IMR-90 (cell line): ENCODE data around the gene TAS2R3. TPM values are rescaled to one million over a fixed set of nuclear protein-coding genes. Genes with fewer than 3 reads are reported as not detected.

ENCODE experiments used
- ATAC-seq: fragments of 200-7000 bp; cut with Tn5 transposase; 2 replicates; pipeline ENCODE4 v1.9.1; 2020; ENCODE audit warnings: low read depth, mild to moderate bottlenecking, moderate library complexity
- BruUV-seq: library from RNA; stranded (reverse); fragments of 400-500 nt; replicated peaks from 2 replicates; lab custom pipeline; 2021; lab: Mats Ljungman, UMichigan
- CTCF ChIA-PET: fragments of 300-600 bp; formaldehyde crosslinking; extraction: SDS; loops from one replicate; lab custom pipeline; 2021; ENCODE audit warnings: antibody characterized with exemption; lab: Yijun Ruan, JAX
- POLR2A ChIA-PET: fragments of 300-600 bp; sonication (Branson Sonifier 250); formaldehyde crosslinking; loops from one replicate; lab custom pipeline; 2022; ENCODE audit warnings: antibody characterized with exemption; ENCODE audit not compliant: unreplicated experiment; lab: Charles Lee
- DNase-seq: peaks from one replicate; pipeline ENCODE4 v3.0.0; 2013
- H2AFZ ChIP-seq: replicated peaks from 2 replicates; pipeline ENCODE3; 2013; ENCODE audit warnings: low read length, mild to moderate bottlenecking; ENCODE audit not compliant: poor library complexity
- H2AK5ac ChIP-seq: 2 replicates; pipeline ENCODE4 v1.6.1; 2013; ENCODE audit warnings: low read depth, low read length, inconsistent platforms
- H2AK9ac ChIP-seq: replicated peaks from 2 replicates; pipeline ENCODE3; 2013; ENCODE audit warnings: mild to moderate bottlenecking, low read depth, low read length, moderate library complexity; ENCODE audit not compliant: poor library complexity
- H2BK120ac ChIP-seq: 2 replicates; pipeline ENCODE4 v1.6.1; 2013; ENCODE audit warnings: low read depth, low read length, inconsistent platforms
- H2BK15ac ChIP-seq: 3 replicates; pipeline ENCODE4 v1.6.1; 2013; ENCODE audit warnings: low read depth, low read length, inconsistent platforms
- H2BK20ac ChIP-seq: 2 replicates; pipeline ENCODE4 v1.6.1; 2013; ENCODE audit warnings: low read depth, mild to moderate bottlenecking, inconsistent platforms, low read length, moderate library complexity
- H2BK5ac ChIP-seq: 2 replicates; pipeline ENCODE4 v1.6.1; 2013; ENCODE audit warnings: mild to moderate bottlenecking, low read depth, low read length, inconsistent platforms; ENCODE audit not compliant: poor library complexity, severe bottlenecking
- H3K14ac ChIP-seq: replicated peaks from 2 replicates; pipeline ENCODE4 v1.6.1; 2013; ENCODE audit warnings: low read depth, low read length, inconsistent platforms
- H3K18ac ChIP-seq: 2 replicates; pipeline ENCODE4 v1.6.1; 2013; ENCODE audit warnings: low read depth, low read length, control low read depth
- H3K23ac ChIP-seq: 2 replicates; pipeline ENCODE4 v1.6.1; 2013; ENCODE audit warnings: low read depth, low read length, inconsistent platforms
- H3K27ac ChIP-seq: 2 replicates; pipeline ENCODE4 v1.5.1; 2013; ENCODE audit warnings: mild to moderate bottlenecking, control low read depth, low read length; ENCODE audit not compliant: insufficient read depth
- H3K27me3 ChIP-seq: 2 replicates; pipeline ENCODE4 v1.6.1; 2013; ENCODE audit warnings: low read length; ENCODE audit not compliant: control insufficient read depth, insufficient read depth
- H3K36me3 ChIP-seq: 2 replicates; pipeline ENCODE4 v1.6.1; 2013; ENCODE audit warnings: low read length, mixed read lengths; ENCODE audit not compliant: control insufficient read depth, insufficient read depth
- H3K4ac ChIP-seq: 2 replicates; pipeline ENCODE4 v1.6.1; 2013; ENCODE audit warnings: low read depth, low read length, inconsistent platforms
- H3K4me1 ChIP-seq: 2 replicates; pipeline ENCODE4 v1.6.1; 2013; ENCODE audit warnings: low read length, mixed read lengths; ENCODE audit not compliant: control insufficient read depth, insufficient read depth
- H3K4me2 ChIP-seq: 2 replicates; pipeline ENCODE4 v1.6.1; 2013; ENCODE audit warnings: low read depth, mild to moderate bottlenecking, control low read depth, low read length, moderate library complexity
- H3K4me3 ChIP-seq: 2 replicates; pipeline ENCODE4 v1.5.1; 2013; ENCODE audit warnings: low read depth, mild to moderate bottlenecking, control low read depth, low read length, moderate library complexity; ENCODE audit not compliant: insufficient read depth
- H3K56ac ChIP-seq: 2 replicates; pipeline ENCODE4 v1.6.1; 2013; ENCODE audit warnings: low read length, inconsistent platforms; ENCODE audit not compliant: insufficient read depth; ENCODE audit errors: extremely low read depth
- H3K79me1 ChIP-seq, 2 experiments: 2 replicates each; pipeline ENCODE4 v1.6.1; 2013; ENCODE audit warnings: low read length in 2 of 2, inconsistent platforms in 1 of 2, low read depth in 1 of 2
- H3K9ac ChIP-seq: 2 replicates; pipeline ENCODE4 v1.6.1; 2013; ENCODE audit warnings: low read depth, low read length, control low read depth
- H3K9me1 ChIP-seq: 2 replicates; pipeline ENCODE4 v1.6.1; 2013; ENCODE audit warnings: low read length, inconsistent platforms; ENCODE audit not compliant: insufficient read depth
- H3K9me3 ChIP-seq: 2 replicates; pipeline ENCODE4 v1.6.1; 2013; ENCODE audit warnings: low read length; ENCODE audit not compliant: control insufficient read depth, insufficient read depth
- H4K20me1 ChIP-seq: 2 replicates; pipeline ENCODE4 v1.6.1; 2013; ENCODE audit warnings: low read length, inconsistent platforms; ENCODE audit not compliant: insufficient read depth
- H4K5ac ChIP-seq: 2 replicates; pipeline ENCODE4 v1.6.1; 2013; ENCODE audit warnings: mild to moderate bottlenecking, low read depth, low read length, control low read depth
- H4K8ac ChIP-seq, 2 experiments: 2 replicates each; pipeline ENCODE4 v1.6.1; 2013; ENCODE audit warnings: low read depth in 2 of 2, low read length in 2 of 2, control low read depth in 1 of 2, inconsistent platforms in 1 of 2
- H4K91ac ChIP-seq: 2 replicates; pipeline ENCODE4 v1.6.1; 2013; ENCODE audit warnings: low read depth, low read length, inconsistent platforms; ENCODE audit not compliant: insufficient read depth
- BHLHE40 ChIP-seq: fragments of 150-350 bp; IDR thresholded peaks from 2 replicates; pipeline ENCODE4 v1.6.1; 2016; ENCODE audit warnings: mild to moderate bottlenecking, low read depth, low read length
- CEBPB ChIP-seq: IDR thresholded peaks from 2 replicates; pipeline ENCODE4 v1.6.1; 2012; ENCODE audit warnings: low read depth, low read length, improper control_type of control experiment
- CHD1 ChIP-seq: IDR thresholded peaks from 2 replicates; pipeline ENCODE4 v1.6.1; 2012; ENCODE audit warnings: low read depth, low read length, improper control_type of control experiment
- FOS ChIP-seq: fragments of 150-350 bp; IDR thresholded peaks from 2 replicates; pipeline ENCODE4 v1.6.1; 2016; ENCODE audit warnings: low read depth, low read length
- MAZ ChIP-seq: IDR thresholded peaks from 2 replicates; pipeline ENCODE4 v1.6.1; 2012; ENCODE audit warnings: low read depth, mild to moderate bottlenecking, low read length, improper control_type of control experiment, moderate library complexity, borderline replicate concordance
- POLR2A ChIP-seq: IDR thresholded peaks from 2 replicates; pipeline ENCODE4 v1.6.1; 2012; ENCODE audit warnings: mild to moderate bottlenecking, low read depth, low read length
- RAD21 ChIP-seq: IDR thresholded peaks from 2 replicates; pipeline ENCODE4 v1.6.1; 2012; ENCODE audit warnings: low read length, improper control_type of control experiment
- RCOR1 ChIP-seq: IDR thresholded peaks from 2 replicates; pipeline ENCODE4 v1.6.1; 2012; ENCODE audit warnings: mild to moderate bottlenecking, low read length, improper control_type of control experiment; ENCODE audit not compliant: insufficient replicate concordance
- RFX5 ChIP-seq: IDR thresholded peaks from 2 replicates; pipeline ENCODE4 v1.8.0; 2012; ENCODE audit warnings: low read depth, mild to moderate bottlenecking, low read length, moderate library complexity
- SMC3 ChIP-seq: fragments of 150-350 bp; IDR thresholded peaks from 2 replicates; pipeline ENCODE4 v1.6.1; 2016; ENCODE audit warnings: low read depth, mild to moderate bottlenecking, antibody characterized with exemption, low read length, moderate library complexity
- WGBS, 2 experiments: methylation state at CpG; one replicate each; pipeline versions ENCODE4 v1.1.5 to v1.1.7; 2013; ENCODE audit warnings: missing lambda C conversion rate in 2 of 2; ENCODE audit not compliant: insufficient read length in 1 of 2; ENCODE audit errors: extremely low coverage in 2 of 2; 5-methylcytosine and 5-hydroxymethylcytosine counted together
- dilution Hi-C: fragments of 300-500 bp; cut with HindIII; formaldehyde crosslinking; loops from one replicate; pipeline ENCODE4 v1.14.3; 2018; ENCODE audit warnings: low sequenced_read_pairs; ENCODE audit not compliant: unreplicated experiment
- in situ Hi-C: fragments of 300-500 bp; cut with MboI; formaldehyde crosslinking; loops from 3 replicates; pipeline ENCODE4 v1.14.3; 2019; ENCODE audit warnings: low sequenced_read_pairs, inconsistent platforms, mixed read lengths
- intact Hi-C: fragments of 100-400 bp; cut with micrococcal nuclease; formaldehyde crosslinking; loops from 2 replicates; pipeline ENCODE4 v1.10.0; 2022
- polyA plus RNA-seq, 3 experiments: library from polyadenylated mRNA; depleted of rRNA; stranded (reverse); fragments of >200 nt; gene quantifications; 2 replicates each; pipeline ENCODE4 v1.2.3, GENCODE V29; 2012; ENCODE audit warnings: low replicate concordance in 1 of 3
- total RNA-seq: library from RNA; depleted of rRNA; stranded (reverse); fragments of >200 nt; gene quantifications from 2 replicates; pipeline ENCODE4 v1.2.3, GENCODE V29; 2012
- TF ChIP-seq, protein P1 (sequence below): conservative IDR thresholded peaks from 2 replicates; pipeline ENCODE4 v1.5.1; 2012; ENCODE audit warnings: mild to moderate bottlenecking, low read depth, low read length, improper control_type of control experiment
- TF ChIP-seq, protein P2 (sequence below): fragments of 150-350 bp; IDR thresholded peaks from 2 replicates; pipeline ENCODE4 v1.6.1; 2017; ENCODE audit warnings: mild to moderate bottlenecking, antibody characterized with exemption, low read length, low read depth

The TAS2R3 gene
- total and polyA plus RNA-seq, 2 of the 4 experiments (the other 2 are of a cell fraction): 0.72 TPM; not detected in 1

DNA sequence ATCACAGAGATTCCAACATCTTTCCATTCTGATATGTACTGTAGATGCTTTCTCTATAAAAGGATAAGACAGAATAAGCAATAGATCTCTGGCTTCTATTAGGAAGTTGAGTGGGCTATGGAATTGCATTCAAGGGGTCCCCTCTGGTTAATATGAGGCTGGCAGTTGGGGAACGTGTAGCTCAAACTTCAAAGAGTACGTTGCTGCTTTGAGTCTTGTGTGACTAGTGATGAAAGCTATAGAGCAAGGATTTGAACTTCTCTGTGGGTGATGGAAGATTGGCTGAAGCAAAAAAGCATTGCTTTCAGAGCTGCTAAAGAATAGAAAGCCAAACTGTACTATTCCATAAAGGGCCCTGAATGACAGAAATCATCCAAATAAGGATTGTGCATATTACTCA lies 49.3 kb upstream of the TAS2R3 start (continued):
- TF ChIP-seq SMC3 (no peak), FOS (no peak)

DNA sequence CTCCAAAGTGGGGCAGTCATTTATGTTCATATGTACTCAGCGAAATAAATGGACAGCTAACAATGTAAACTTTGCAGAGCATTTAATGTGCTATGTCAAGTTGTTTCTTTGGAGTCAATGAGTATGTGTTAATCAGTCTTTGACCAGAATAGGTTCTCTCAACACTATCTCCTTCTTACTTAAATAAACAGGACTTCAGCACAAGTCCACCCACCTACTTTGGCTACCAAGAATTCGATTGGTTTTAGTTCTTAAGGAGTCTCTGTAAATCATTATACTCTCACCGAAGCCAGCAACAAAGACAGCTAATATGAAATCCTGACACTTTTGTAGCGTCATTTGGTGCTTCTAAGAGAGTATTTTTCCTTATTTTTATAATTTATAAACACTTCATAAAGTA lies 48.9 kb upstream of the TAS2R3 start:
- ATAC-seq (no peak), DNase-seq (no peak)
- no TSS peak for BruUV-seq
- TF ChIP-seq RFX5 (no peak), RAD21 (no peak), CEBPB (no peak), POLR2A (no peak), BHLHE40 (no peak), MAZ (no peak), RCOR1 (no peak), CHD1 (no peak)
- TF ChIP-seq, protein P1, sequence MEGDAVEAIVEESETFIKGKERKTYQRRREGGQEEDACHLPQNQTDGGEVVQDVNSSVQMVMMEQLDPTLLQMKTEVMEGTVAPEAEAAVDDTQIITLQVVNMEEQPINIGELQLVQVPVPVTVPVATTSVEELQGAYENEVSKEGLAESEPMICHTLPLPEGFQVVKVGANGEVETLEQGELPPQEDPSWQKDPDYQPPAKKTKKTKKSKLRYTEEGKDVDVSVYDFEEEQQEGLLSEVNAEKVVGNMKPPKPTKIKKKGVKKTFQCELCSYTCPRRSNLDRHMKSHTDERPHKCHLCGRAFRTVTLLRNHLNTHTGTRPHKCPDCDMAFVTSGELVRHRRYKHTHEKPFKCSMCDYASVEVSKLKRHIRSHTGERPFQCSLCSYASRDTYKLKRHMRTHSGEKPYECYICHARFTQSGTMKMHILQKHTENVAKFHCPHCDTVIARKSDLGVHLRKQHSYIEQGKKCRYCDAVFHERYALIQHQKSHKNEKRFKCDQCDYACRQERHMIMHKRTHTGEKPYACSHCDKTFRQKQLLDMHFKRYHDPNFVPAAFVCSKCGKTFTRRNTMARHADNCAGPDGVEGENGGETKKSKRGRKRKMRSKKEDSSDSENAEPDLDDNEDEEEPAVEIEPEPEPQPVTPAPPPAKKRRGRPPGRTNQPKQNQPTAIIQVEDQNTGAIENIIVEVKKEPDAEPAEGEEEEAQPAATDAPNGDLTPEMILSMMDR: no peak
- TF ChIP-seq, protein P2, sequence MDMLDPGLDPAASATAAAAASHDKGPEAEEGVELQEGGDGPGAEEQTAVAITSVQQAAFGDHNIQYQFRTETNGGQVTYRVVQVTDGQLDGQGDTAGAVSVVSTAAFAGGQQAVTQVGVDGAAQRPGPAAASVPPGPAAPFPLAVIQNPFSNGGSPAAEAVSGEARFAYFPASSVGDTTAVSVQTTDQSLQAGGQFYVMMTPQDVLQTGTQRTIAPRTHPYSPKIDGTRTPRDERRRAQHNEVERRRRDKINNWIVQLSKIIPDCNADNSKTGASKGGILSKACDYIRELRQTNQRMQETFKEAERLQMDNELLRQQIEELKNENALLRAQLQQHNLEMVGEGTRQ: no peak
- Histone ChIP-seq H3K23ac (no peak overlapping the region), H3K4me3 (no peak overlapping the region), H2AK9ac (no peak overlapping the region), H3K27me3 (no peaks in the 10 kb centered on the region), H4K20me1 (no peaks in the 10 kb centered on the region), H3K9me1 (no peaks in the 10 kb centered on the region), H2BK120ac (no peak overlapping the region), H3K56ac (no peak overlapping the region), H3K14ac (no peak overlapping the region), H2BK20ac (no peak overlapping the region), H4K91ac (no peak overlapping the region), H3K9ac (no peak overlapping the region), H3K36me3 (no peaks in the 10 kb centered on the region), H2BK5ac (no peak overlapping the region), H3K4ac (no peak overlapping the region), H4K8ac (no peak overlapping the region), H3K4me2 (no peak overlapping the region), H3K79me1 (no peaks in the 10 kb centered on the region), H3K18ac (no peak overlapping the region), H2AK5ac (no peak overlapping the region), H3K4me1 (no peaks in the 10 kb centered on the region), H3K27ac (no peak overlapping the region), H4K5ac (no peak overlapping the region), H3K9me3 (no peaks in the 10 kb centered on the region), H2BK15ac (no peak overlapping the region), H2AFZ (no peak overlapping the region)
- dilution Hi-C loops: no loop called here
- intact Hi-C loops: no loop called here
- ChIA-PET POLR2A (no interaction called here), CTCF (no interaction called here)
- in situ Hi-C loops: no loop called here
- WGBS, 2 experiments: no CpG with 5 or more reads among the region's 4 CpGs
